PC-9 (cell line): ENCODE measurements around the gene PATJ.

Experiments
- EZH2 ChIP-seq: fragments of 200-600 bp; sonication (generic); IDR thresholded peaks from 2 replicates; pipeline ENCODE4 v1.8.0; 2017; ENCODE audit warnings: antibody characterized with exemption, low read depth
- TF ChIP-seq, protein P1 (sequence below): fragments of 200-600 bp; sonication (generic); conservative IDR thresholded peaks from 2 replicates; pipeline ENCODE4 v1.6.1; 2017; ENCODE audit warnings: mixed run types, antibody characterized with exemption, mild to moderate bottlenecking, moderate library complexity

DNA sequence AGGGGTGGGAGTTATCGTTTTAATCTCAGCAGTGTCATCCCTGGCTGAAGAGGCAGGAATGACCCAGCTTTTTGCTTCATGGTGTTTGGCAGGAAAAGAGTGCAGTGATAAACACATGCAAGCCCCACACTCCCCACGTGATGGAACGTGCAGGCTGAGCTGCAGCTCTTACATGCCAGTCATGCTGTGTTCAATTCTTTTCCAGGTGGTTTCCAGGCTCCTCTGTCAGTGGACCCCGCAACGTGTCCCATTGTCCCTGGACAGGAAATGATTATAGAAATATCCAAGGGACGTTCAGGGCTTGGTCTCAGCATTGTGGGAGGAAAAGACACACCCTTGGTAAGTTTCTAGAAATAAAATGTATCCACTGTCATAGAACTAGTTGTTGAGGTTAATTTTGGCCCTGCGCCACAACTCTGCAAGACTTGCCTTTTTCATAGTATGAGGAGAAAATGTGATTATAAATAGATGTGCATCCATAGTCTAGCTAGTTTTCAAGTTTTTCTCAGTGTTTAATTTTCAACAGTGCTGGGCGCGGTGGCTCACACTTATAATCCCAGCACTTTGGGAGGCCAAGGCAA lies 342.1 kb downstream of the PATJ start:
- TF ChIP-seq, protein P1, sequence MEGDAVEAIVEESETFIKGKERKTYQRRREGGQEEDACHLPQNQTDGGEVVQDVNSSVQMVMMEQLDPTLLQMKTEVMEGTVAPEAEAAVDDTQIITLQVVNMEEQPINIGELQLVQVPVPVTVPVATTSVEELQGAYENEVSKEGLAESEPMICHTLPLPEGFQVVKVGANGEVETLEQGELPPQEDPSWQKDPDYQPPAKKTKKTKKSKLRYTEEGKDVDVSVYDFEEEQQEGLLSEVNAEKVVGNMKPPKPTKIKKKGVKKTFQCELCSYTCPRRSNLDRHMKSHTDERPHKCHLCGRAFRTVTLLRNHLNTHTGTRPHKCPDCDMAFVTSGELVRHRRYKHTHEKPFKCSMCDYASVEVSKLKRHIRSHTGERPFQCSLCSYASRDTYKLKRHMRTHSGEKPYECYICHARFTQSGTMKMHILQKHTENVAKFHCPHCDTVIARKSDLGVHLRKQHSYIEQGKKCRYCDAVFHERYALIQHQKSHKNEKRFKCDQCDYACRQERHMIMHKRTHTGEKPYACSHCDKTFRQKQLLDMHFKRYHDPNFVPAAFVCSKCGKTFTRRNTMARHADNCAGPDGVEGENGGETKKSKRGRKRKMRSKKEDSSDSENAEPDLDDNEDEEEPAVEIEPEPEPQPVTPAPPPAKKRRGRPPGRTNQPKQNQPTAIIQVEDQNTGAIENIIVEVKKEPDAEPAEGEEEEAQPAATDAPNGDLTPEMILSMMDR, result no peak
- no peak for TF ChIP-seq EZH2
